B cell (primary cell): ENCODE results near the gene HOMER2. TPM values are rescaled to one million over a fixed set of nuclear protein-coding genes. Genes with fewer than 3 reads are reported as not detected.

Source experiments
- ATAC-seq: fragments of 200-7000 bp; cut with Tn5 transposase; one replicate; pipeline ENCODE4 v1.10.0; 2021; ENCODE audit warnings: low read depth, mild to moderate bottlenecking, moderate number of reproducible peaks, moderate library complexity
- CTCF ChIA-PET: fragments of 350-600 bp; sonication (Branson Sonifier 250); formaldehyde crosslinking; loops from one replicate; lab custom pipeline; 2021; ENCODE audit warnings: antibody characterized with exemption, inconsistent platforms; lab: Charles Lee
- POLR2A ChIA-PET: fragments of 350-600 bp; sonication (Branson Sonifier 250); formaldehyde crosslinking; loops from one replicate; lab custom pipeline; 2021; ENCODE audit warnings: antibody characterized with exemption; lab: Charles Lee
- DNase-seq: peaks from one replicate; pipeline ENCODE4 v3.0.0; 2013
- H2AFZ ChIP-seq: 2 replicates; pipeline ENCODE4 v1.6.1; 2012; ENCODE audit warnings: mild to moderate bottlenecking, low read depth, low read length; ENCODE audit not compliant: insufficient read depth, poor library complexity, severe bottlenecking
- H3K27ac ChIP-seq, 2 donors: 1 replicate in 1 of 2; 2 replicates in 1 of 2; pipeline ENCODE4 v1.5.1; 2012 to 2013; ENCODE audit warnings: low read length in 2 of 2, mild to moderate bottlenecking in 2 of 2, moderate library complexity in 1 of 2
- H3K27me3 ChIP-seq, 4 experiments: fragments of 200-600 bp in 1 of 4; sonication (generic) in 1 of 4; replicated peaks in 1 of 4; 1 replicate in 2 of 4; 2 replicates in 2 of 4; pipeline versions ENCODE4 v1.6.1 to v1.7.0; 2013 to 2016; ENCODE audit warnings: low read length in 3 of 4, mild to moderate bottlenecking in 2 of 4, mixed read lengths in 1 of 4, moderate library complexity in 1 of 4; ENCODE audit not compliant: insufficient read depth in 4 of 4, control insufficient read depth in 3 of 4; ENCODE audit errors: control extremely low read depth in 1 of 4
- H3K36me3 ChIP-seq, 2 experiments: replicated peaks in 1 of 2; 1 replicate in 1 of 2; 2 replicates in 1 of 2; pipeline versions ENCODE4 v1.6.1 to v1.7.1; 2013; ENCODE audit warnings: low read length in 1 of 2; ENCODE audit not compliant: insufficient read depth in 2 of 2, control insufficient read depth in 1 of 2; ENCODE audit errors: control extremely low read depth in 1 of 2, extremely low read depth in 1 of 2
- H3K4me1 ChIP-seq, 2 donors: fragments of 200-600 bp in 1 of 2; sonication (generic) in 1 of 2; 1 replicate in 1 of 2; 2 replicates in 1 of 2; pipeline versions ENCODE4 v1.5.1 to v1.6.1; 2013 to 2017; ENCODE audit warnings: low read length in 2 of 2; ENCODE audit not compliant: control insufficient read depth in 2 of 2, insufficient read depth in 2 of 2
- H3K4me2 ChIP-seq: replicated peaks from 2 replicates; pipeline ENCODE3; 2012; ENCODE audit warnings: mild to moderate bottlenecking, low read depth, low read length; ENCODE audit not compliant: poor library complexity, severe bottlenecking
- H3K4me3 ChIP-seq, 5 experiments: fragments of 200-600 bp in 1 of 5; sonication (generic) in 1 of 5; 1 replicate in 3 of 5; 2 replicates in 2 of 5; pipeline versions ENCODE4 v1.5.1 to v1.7.0; 2011 to 2016; ENCODE audit warnings: low read length in 4 of 5, mild to moderate bottlenecking in 4 of 5, low read depth in 2 of 5, control low read depth in 1 of 5, moderate library complexity in 1 of 5; ENCODE audit not compliant: insufficient read depth in 1 of 5; ENCODE audit errors: control extremely low read depth in 1 of 5, extremely low read depth in 1 of 5
- H3K79me2 ChIP-seq: fragments of 200-600 bp; sonication (generic); one replicate; pipeline ENCODE4 v1.6.0; 2016; ENCODE audit warnings: low read length; ENCODE audit not compliant: control insufficient read depth, insufficient read depth
- H3K9ac ChIP-seq: fragments of 200-600 bp; sonication (generic); 2 replicates; pipeline ENCODE4 v1.6.1; 2017; ENCODE audit warnings: mild to moderate bottlenecking, low read length, moderate library complexity
- H3K9me3 ChIP-seq, 3 donors: one replicate each; pipeline versions ENCODE4 v1.6.1 to v1.7.1; 2013; ENCODE audit warnings: low read length in 2 of 3; ENCODE audit not compliant: control insufficient read depth in 2 of 3, insufficient read depth in 1 of 3; ENCODE audit errors: control extremely low read depth in 1 of 3
- H4K20me1 ChIP-seq: 2 replicates; pipeline ENCODE4 v1.6.0; 2012; ENCODE audit warnings: mild to moderate bottlenecking, low read length; ENCODE audit not compliant: insufficient read depth, control insufficient read depth, poor library complexity, severe bottlenecking
- H3K27ac Mint-ChIP-seq: one replicate; pipeline ENCODE4 v1.8.0; 2021; ENCODE audit warnings: mixed read lengths
- H3K27me3 Mint-ChIP-seq: one replicate; pipeline ENCODE4 v1.8.0; 2021; ENCODE audit warnings: mixed read lengths
- H3K4me1 Mint-ChIP-seq: one replicate; pipeline ENCODE4 v1.8.0; 2021; ENCODE audit warnings: mixed read lengths
- H3K4me3 Mint-ChIP-seq: one replicate; pipeline ENCODE4 v1.8.0; 2021; ENCODE audit warnings: mixed read lengths
- H3K9me3 Mint-ChIP-seq: one replicate; pipeline ENCODE4 v1.8.0; 2022; ENCODE audit warnings: mixed read lengths; ENCODE audit not compliant: insufficient read depth
- CTCF ChIP-seq: fragments of 200-600 bp; IDR thresholded peaks from one replicate; pipeline ENCODE4 v1.8.0; 2022; ENCODE audit warnings: antibody characterized with exemption, mild to moderate bottlenecking
- EZH2 ChIP-seq: IDR thresholded peaks from 2 replicates; pipeline ENCODE4 v1.6.1; 2012; ENCODE audit warnings: borderline replicate concordance, low read depth, mild to moderate bottlenecking, moderate library complexity, low read length; ENCODE audit not compliant: insufficient read depth, poor library complexity, severe bottlenecking
- WGBS: methylation state at CpG from one replicate; pipeline ENCODE4 v1.1.5; 2013; ENCODE audit warnings: missing lambda C conversion rate; ENCODE audit not compliant: insufficient coverage; 5-methylcytosine and 5-hydroxymethylcytosine counted together
- intact Hi-C: fragments of 100-400 bp; cut with micrococcal nuclease; formaldehyde crosslinking; loops from one replicate; pipeline ENCODE4 v1.10.0; 2022
- polyA plus RNA-seq: library from polyadenylated mRNA; depleted of rRNA; stranded (reverse); fragments of >200 nt; gene quantifications from 2 replicates; pipeline ENCODE4 v1.2.3, GENCODE V29; 2012
- total RNA-seq, 2 donors: library from RNA; stranded (reverse); fragments of 120-200 nt in 1 of 2; gene quantifications; 1 replicate in 1 of 2; 2 replicates in 1 of 2; pipeline versions ENCODE4 v1.2.3 to v1.2.4, GENCODE V29; 2013 to 2022

Gene HOMER2
- total and polyA plus RNA-seq, 2 donors (not counting 1 experiment from before 2014, with no cell fraction given), result 5.7 to 19.5 TPM

- TF ChIP-seq CTCF (no peak), EZH2 (no peak)
- Histone ChIP-seq H3K9me3 (no peaks in the 10 kb centered on the region), H3K4me3 (no peak overlapping the region), H3K27me3 (no peaks in the 10 kb centered on the region), H3K27ac (no peak overlapping the region), H3K4me2 (no peak overlapping the region), H4K20me1 (no peaks in the 10 kb centered on the region), H3K36me3 (no peaks in the 10 kb centered on the region), H3K79me2 (no peaks in the 10 kb centered on the region), H3K4me1 (no peaks in the 10 kb centered on the region), H3K9ac (no peak overlapping the region), H2AFZ (no peak overlapping the region)
- no peaks in the 10 kb centered on the region for H3K9me3 Mint-ChIP-seq
- no peak for DNase-seq
- H3K27me3 Mint-ChIP-seq, result peaks cover 3% of the 10 kb centered on the region
- H3K4me1 Mint-ChIP-seq, result no peaks in the 10 kb centered on the region
- H3K4me3 Mint-ChIP-seq, result no peak overlapping the region
- intact Hi-C loops, result no loop called here
- no CpG with 5 or more reads among the region's 6 CpGs for WGBS
- POLR2A ChIA-PET, result no interaction called here
- CTCF ChIA-PET, result no interaction called here
- ATAC-seq, result no peak
- no peak overlapping the region for H3K27ac Mint-ChIP-seq
These were observed 33.2 kb downstream of the HOMER2 start for GRCh38 chr15:82919231-82919886.

- POLR2A ChIA-PET, result no interaction called here
- Histone ChIP-seq H4K20me1 (no peaks in the 10 kb centered on the region), H3K9ac (no peak overlapping the region), H3K9me3 (no peaks in the 10 kb centered on the region), H3K27me3 (no peaks in the 10 kb centered on the region), H3K79me2 (no peaks in the 10 kb centered on the region), H3K4me1 (no peaks in the 10 kb centered on the region), H3K27ac (no peak overlapping the region), H3K36me3 (no peaks in the 10 kb centered on the region), H3K4me3 (no peak overlapping the region), H2AFZ (no peak overlapping the region), H3K4me2 (no peak overlapping the region)
- ATAC-seq, result no peak
- Mint-ChIP-seq H3K27ac (no peak overlapping the region), H3K27me3 (peaks cover 3% of the 10 kb centered on the region), H3K4me1 (no peaks in the 10 kb centered on the region), H3K9me3 (no peaks in the 10 kb centered on the region), H3K4me3 (no peak overlapping the region)
- WGBS, result 90% methylated on average over 4 of the region's 6 CpGs
- intact Hi-C loops, result no loop called here
- CTCF ChIA-PET, result no interaction called here
- TF ChIP-seq EZH2 (no peak), CTCF (no peak)
- no peak for DNase-seq
These were observed 33.8 kb downstream of the HOMER2 start for GRCh38 chr15:82918607-82919230.
